ENCODE data around the gene HOXC12.

Gene HOXC12

GRCh38 chr12:53976823-53977595 is 22.3 kb downstream of the HOXC12 start (continued):
- TF ChIP-seq ZNF707 (tag by site-specific recombination; IDR thresholded peaks at IDR 0.05) (no peak), INSM2 (tag by site-specific recombination; IDR thresholded peaks at IDR 0.05) (no peak), ZNF416 (tag by site-specific recombination; IDR thresholded peaks at IDR 0.05) (no peak), ZNF670 (tag by site-specific recombination; IDR thresholded peaks at IDR 0.05; ENCODE audit: low read depth) (no peak), ZNF624 (tag by site-specific recombination; IDR thresholded peaks at IDR 0.05) (no peak), GLIS1 (tag by site-specific recombination; IDR thresholded peaks at IDR 0.05) (peak; percentile 82), ZNF513 (tag by site-specific recombination; IDR thresholded peaks at IDR 0.05) (no peak), ZNF768 (tag by site-specific recombination; IDR thresholded peaks at IDR 0.05) (no peak)

- Histone ChIP-seq H3K36me3 (ENCODE audit: control insufficient read depth in 2 of 2, insufficient read depth in 1 of 2, low read length in 2 of 2) (no peaks in the 10 kb centered on the region), H3K27ac (ENCODE audit: extremely low read depth, low read depth, low read length) (peak overlapping the region; percentile 91), H3K4me1 (ENCODE audit: control insufficient read depth, insufficient read depth, low read length) (peaks cover 42% of the 10 kb centered on the region), H3K9me3 (ENCODE audit: control insufficient read depth, insufficient read depth, low read depth, low read length) (no peaks in the 10 kb centered on the region), H3K4me3 (ENCODE audit: low read depth, low read length) (no peak overlapping the region)
- ChIA-PET POLR2A (no interaction called here), CTCF (interaction anchor here (0.7 kb wide), 2 partner anchors 11 to 194 kb away, joined by 3 read pairs; no protein-coding TSS in a partner anchor)
- no peak for TF ChIP-seq HOXA7 (CRISPR knock-in tag; IDR thresholded peaks at IDR 0.05; ENCODE audit: borderline replicate concordance)
- peak; percentile 17; the same call in 1 of the 2 replicates for TF ChIP-seq ZBTB17 (tag by site-specific recombination; IDR thresholded peaks at IDR 0.05)
- no peak for TF ChIP-seq PBX3 (CRISPR knock-in tag; IDR thresholded peaks at IDR 0.05)
- TF ChIP-seq ZNF416 (tag by site-specific recombination; IDR thresholded peaks at IDR 0.05) = no peak
- TF ChIP-seq ZNF610 (tag by site-specific recombination; IDR thresholded peaks at IDR 0.05; ENCODE audit: borderline replicate concordance) = no peak
- TF ChIP-seq SALL2 (tag by site-specific recombination; IDR thresholded peaks at IDR 0.05; ENCODE audit: borderline replicate concordance) = no peak
- no peak for TF ChIP-seq WT1 (tag by site-specific recombination; IDR thresholded peaks at IDR 0.05)
- TF ChIP-seq ZNF398 (tag by site-specific recombination; IDR thresholded peaks at IDR 0.05) = peak; percentile 46; the same call in 1 of the 2 replicates
- TF ChIP-seq ZNF514 (tag by site-specific recombination; IDR thresholded peaks at IDR 0.05) = no peak
- no peak for TF ChIP-seq PRDM2 (tag by site-specific recombination; IDR thresholded peaks at IDR 0.05; ENCODE audit: borderline replicate concordance)
- TF ChIP-seq ZNF658 (tag by site-specific recombination; IDR thresholded peaks at IDR 0.05) = no peak
- TF ChIP-seq GLIS2 (tag by site-specific recombination; IDR thresholded peaks at IDR 0.05) = peak; percentile 48
- TF ChIP-seq ZNF600 (tag by site-specific recombination; IDR thresholded peaks at IDR 0.05) = peak; percentile 41
- TF ChIP-seq ZBTB20 (tag by site-specific recombination; IDR thresholded peaks at IDR 0.05) = peak; percentile 47; the same call in 1 of the 2 replicates
- TF ChIP-seq ZNF670 (tag by site-specific recombination; IDR thresholded peaks at IDR 0.05; ENCODE audit: low read depth) = no peak
These were observed 23.1 kb downstream of the HOXC12 start for GRCh38 chr12:53977596-53978445.

All from HEK293 (cell line).